Cardiac fibroblast (primary cell): ENCODE results near the gene IMPA2.
"Not testable (repeated sequence)": the region's sequence is repeated elsewhere in the genome, so short reads cannot be mapped to it uniquely, and the experiment has no call there.

Experiments
- DNase-seq, 2 donors: peaks; one replicate each; pipeline versions ENCODE4 v3.0.0 to v3.0.0-alpha.2; 2010; ENCODE audit warnings: low read depth in 2 of 2
- H3K4me3 ChIP-seq, 2 donors: replicated peaks in 1 of 2; 1 replicate in 1 of 2; 2 replicates in 1 of 2; pipeline ENCODE4 v1.5.1; 2011; ENCODE audit warnings: low read depth in 2 of 2, low read length in 2 of 2, mild to moderate bottlenecking in 2 of 2, moderate library complexity in 1 of 2
- TF ChIP-seq, protein P1 (sequence below): IDR thresholded peaks from one replicate; pipeline ENCODE4 v1.5.1; 2011; ENCODE audit warnings: low read depth, mild to moderate bottlenecking, low read length, inconsistent platforms

IMPA2 gene

DNA sequence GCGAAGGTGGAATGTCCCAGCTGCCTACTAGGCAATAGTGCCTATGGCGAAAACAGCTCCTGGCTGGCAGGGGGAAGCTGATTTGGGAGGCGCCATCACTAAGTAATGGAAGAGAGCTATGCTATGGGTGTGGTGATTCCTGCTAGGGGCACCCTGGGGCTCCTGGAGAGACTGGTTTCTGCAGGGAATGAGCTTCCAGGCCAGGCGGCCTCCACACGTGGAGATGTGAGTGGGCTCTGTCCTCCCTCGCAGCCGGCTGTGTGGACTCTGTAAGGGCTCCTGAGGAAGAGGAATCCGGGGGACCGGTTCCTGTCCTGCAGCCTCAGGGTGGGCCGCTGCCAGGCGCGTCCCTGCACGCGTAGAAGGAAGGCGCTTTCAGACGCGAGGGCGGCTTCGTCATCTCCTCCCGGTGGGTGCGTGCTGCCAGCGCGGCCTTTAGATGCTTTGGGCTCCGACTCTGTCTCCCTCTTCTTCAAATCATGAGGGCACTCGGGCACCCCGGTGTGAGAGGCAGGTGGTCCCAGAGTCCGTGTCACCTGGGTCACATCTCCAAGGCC is 56.9 kb downstream of the IMPA2 start:
- TF ChIP-seq, protein P1, sequence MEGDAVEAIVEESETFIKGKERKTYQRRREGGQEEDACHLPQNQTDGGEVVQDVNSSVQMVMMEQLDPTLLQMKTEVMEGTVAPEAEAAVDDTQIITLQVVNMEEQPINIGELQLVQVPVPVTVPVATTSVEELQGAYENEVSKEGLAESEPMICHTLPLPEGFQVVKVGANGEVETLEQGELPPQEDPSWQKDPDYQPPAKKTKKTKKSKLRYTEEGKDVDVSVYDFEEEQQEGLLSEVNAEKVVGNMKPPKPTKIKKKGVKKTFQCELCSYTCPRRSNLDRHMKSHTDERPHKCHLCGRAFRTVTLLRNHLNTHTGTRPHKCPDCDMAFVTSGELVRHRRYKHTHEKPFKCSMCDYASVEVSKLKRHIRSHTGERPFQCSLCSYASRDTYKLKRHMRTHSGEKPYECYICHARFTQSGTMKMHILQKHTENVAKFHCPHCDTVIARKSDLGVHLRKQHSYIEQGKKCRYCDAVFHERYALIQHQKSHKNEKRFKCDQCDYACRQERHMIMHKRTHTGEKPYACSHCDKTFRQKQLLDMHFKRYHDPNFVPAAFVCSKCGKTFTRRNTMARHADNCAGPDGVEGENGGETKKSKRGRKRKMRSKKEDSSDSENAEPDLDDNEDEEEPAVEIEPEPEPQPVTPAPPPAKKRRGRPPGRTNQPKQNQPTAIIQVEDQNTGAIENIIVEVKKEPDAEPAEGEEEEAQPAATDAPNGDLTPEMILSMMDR: no peak
- DNase-seq: peak; percentile 22 to 28
- peak overlapping the region in 1 of 2 donors; percentile 54 for H3K4me3 ChIP-seq

DNA sequence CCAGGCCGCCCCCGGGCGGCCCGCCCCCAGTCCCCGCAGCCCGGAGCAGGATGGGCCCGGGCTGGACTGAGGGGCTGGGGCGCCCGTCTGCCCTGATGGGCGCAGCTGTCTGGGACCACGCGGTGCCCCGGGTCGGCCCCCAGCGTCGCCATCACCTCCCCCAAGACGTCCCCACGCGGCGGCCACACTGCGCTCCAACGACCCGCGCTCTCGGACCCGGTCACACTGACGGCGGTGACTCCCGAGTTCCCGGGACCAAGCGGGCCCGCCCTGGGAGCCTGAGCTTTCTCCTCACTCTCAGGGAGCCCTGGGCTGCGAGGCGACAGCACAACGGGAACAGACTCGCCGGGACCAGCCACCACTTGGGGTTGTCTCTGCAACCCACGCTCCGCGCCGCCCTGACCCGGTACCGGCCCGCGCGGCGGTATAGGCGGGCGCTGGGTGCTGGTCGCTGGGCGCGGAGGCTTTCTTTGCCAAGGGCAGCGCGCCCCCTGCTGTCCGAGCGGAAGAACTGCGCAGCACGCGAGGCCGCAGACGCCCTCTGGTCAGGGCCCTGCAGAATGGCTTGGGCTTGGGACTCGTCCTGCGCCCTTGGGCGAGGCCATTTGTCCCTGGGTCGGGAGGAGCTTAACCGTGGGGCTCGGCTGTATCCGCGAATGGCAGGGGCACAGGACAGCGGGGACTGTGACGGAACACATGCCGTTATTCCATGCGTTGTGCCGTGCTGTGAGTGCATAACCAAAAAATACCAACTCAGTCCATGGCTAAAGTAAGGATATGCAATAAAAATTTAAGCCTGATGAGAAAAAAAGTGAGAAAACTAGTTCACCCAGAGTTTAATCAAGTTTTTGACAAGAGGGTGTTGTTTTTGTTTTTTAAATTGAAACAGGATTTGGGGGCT is 57.6 kb downstream of the IMPA2 start:
- peak overlapping the region; percentile 51 to 54 for H3K4me3 ChIP-seq
- peak; percentile 76 to 82 for DNase-seq
- TF ChIP-seq, protein P1: peak; percentile 82

DNA sequence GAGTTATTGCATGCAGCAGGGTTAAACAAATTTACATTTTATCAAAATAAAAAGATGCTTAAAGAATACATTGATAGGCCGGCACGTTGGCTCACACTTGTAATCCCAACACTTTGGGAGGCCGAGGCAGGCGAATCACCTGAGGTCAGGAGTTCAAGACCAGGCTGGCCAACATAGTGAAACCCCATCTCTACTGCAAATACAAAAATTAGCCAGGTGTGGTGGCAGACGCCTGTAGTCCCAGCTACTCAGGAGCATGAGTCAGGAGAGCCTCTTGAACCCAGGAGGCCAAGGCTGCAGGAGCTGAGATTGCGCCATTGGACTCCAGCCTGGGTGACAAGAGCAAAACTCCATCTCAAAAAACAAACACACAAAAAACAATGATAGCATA is 58.2 kb downstream of the IMPA2 start:
- DNase-seq, H3K4me3 ChIP-seq: not testable (repeated sequence)

DNA sequence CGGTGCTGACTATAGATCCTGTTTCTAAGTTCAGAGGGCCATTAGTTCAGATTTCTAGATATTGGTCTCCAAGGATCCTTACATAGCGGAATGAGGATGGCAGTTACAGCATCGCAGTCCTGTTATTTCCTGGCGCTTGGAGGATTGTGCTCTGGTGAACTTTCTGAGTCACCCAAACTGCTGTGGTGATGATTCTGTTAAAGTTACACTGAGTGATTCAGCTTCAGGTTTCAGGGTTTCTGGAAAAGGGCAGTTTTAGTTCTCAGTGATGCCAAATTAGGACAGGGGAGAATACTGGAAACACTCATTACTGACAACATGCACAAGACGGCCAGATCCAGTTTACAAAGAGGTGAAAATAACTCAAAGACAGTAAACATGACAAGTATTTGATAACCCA is 60.3 kb downstream of the IMPA2 start:
- peak; percentile 85 to 91 for DNase-seq
- TF ChIP-seq, protein P1: no peak
- H3K4me3 ChIP-seq: no peak overlapping the region

DNA sequence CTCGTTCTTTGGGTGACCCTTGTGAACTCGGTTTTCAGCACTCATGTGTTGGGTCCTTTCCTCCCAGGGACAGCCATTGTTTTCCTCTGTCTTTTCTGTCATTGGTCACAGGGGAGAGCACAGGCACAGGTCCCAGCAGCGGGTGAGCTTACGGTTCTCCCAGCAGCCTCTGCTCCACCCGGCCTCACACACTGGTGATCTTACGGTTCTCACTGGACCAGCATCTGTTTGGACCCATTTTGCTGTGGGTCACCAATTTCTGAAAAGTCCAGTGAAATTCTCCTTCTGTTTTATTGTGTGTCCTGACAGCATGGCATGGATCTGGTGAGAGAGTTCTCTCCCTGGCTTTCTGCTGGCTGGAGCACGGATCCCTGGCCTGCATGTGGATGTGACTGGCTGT is 62.5 kb downstream of the IMPA2 start:
- H3K4me3 ChIP-seq: no peak overlapping the region
- no peak for DNase-seq
- TF ChIP-seq, protein P1: no peak

DNA sequence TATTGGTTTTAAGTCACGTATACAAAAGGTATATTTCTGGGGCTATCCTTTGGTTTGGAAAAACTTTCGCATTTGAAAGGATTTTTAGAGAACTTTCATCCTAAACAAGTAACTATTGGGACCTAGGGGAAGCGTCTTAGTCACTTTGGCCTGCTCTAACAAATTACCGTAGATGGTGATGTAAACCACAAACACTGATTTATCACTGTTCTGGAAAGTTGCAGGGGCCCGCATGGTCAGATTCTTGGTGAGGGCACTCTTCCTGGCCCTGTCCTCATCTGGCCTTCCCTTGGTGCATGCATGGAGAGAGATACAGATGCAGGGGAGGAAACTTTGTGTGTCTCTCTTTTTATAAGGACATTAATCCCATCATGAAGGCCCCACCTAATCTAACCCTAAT is 63.3 kb downstream of the IMPA2 start:
- DNase-seq: peak in 1 of 2 donors; percentile 52
- no peak overlapping the region for H3K4me3 ChIP-seq
- TF ChIP-seq, protein P1: no peak

DNA sequence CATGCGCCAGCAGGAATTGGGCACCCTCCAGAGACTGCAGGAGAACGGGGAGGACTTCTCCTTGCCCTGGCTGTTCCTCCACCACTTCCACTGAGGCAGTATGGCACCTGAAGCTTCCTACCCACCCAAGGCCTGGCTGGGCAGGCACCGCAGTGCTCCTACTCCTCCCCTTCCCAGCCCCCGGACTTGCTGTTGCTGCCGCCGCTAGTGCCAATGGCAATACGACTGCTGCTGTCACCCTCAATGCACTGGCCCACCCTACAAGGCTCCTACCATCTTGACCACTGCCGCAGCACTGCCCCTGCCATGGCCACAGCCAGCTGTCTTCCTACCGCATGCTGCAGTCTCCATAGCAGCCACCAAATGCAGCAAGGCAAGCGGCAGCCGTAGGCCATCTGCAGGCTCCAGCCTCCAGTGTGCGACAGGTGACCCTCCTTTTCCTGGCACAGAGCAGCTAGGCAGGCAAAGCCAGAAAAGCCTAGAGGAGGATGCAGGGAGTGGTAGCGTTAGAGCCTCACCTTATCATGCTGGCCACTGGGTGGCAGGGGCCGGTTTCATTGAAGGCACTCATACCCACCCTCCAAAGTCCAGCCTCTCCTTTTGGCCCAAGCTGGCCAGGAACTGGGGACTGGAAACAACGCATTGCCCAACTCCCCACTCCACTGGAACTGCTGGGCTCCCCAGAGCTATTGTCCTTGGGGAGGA is 64.9 kb downstream of the IMPA2 start:
- H3K4me3 ChIP-seq: no peak overlapping the region
- DNase-seq: no peak
- TF ChIP-seq, protein P1: no peak
